ENCODE results near the gene ARPC1A. TPM values are rescaled to one million over a fixed set of nuclear protein-coding genes. Genes with fewer than 3 reads are reported as not detected.

Gene ARPC1A
- total RNA-seq, 1 experiment from 2014 or later, result 183 TPM

DNA sequence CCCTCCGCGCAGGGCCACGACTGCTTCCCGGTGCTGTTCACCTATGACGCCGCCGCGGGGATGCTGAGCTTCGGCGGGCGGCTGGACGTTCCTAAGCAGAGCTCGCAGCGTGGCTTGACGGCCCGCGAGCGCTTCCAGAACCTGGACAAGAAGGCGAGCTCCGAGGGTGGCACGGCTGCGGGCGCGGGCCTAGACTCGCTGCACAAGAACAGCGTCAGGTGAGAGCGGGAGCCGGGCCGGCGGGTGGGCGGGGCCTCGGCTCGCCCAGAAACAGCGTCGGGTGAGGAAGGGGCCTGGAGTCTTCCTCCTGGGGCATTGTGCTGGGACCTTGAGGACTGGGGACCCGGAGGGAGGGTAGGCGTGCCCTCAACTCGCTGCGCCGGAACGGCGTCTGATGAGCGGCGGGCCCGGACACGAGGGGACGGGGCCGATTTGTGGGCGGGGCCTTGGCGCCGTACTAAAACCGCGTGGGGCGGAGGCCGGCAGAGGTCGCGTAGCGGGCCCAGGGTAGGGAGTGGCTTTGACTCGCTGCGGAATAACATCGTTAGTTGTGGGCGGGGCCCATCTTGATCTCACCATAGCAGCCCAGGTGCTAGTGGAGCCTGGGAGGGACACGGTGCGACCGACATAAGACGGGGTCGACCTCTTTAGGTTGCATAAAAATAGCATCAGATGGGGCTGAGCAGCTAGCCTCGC lies 67.1 kb downstream of the ARPC1A start:
- ATAC-seq (no peak), DNase-seq (no peak)
- POLR2A ChIA-PET (ENCODE audit: unreplicated experiment), result no interaction called here
- no peak overlapping the region for H3K4me3 ChIP-seq (ENCODE audit: low read length)
- no peaks in the 10 kb centered on the region for H3K4me1 ChIP-seq (ENCODE audit: insufficient read depth, low read length)
- no peak overlapping the region for H3K4me2 ChIP-seq (ENCODE audit: low read length)
- no peaks in the 10 kb centered on the region for H3K9me2 ChIP-seq (replicated peaks; ENCODE audit: low read length)
- no peak overlapping the region for H2AFZ ChIP-seq (ENCODE audit: low read length)
- H3K27me3 ChIP-seq (ENCODE audit: low read length), result no peaks in the 10 kb centered on the region
- no TSS peak for BruUV-seq (replicated peaks)
- no peaks in the 10 kb centered on the region for H3K79me2 ChIP-seq (ENCODE audit: low read length)
- H3F3A ChIP-seq (ENCODE audit: low read length, unreplicated experiment), result no peaks in the 10 kb centered on the region
- CTCF ChIA-PET, result interaction anchor here (0.6 kb wide), 1 partner anchor 521 kb away, joined by 3 read pairs; no protein-coding TSS in a partner anchor
- H3K9me3 ChIP-seq (ENCODE audit: low read length), result no peaks in the 10 kb centered on the region
- intact Hi-C loops (cut with micrococcal nuclease), result no loop called here
- TF ChIP-seq EZH2 (IDR thresholded peaks at IDR 0.05; ENCODE audit: low read length, unreplicated experiment) (no peak), EZH2phosphoT487 (IDR thresholded peaks at IDR 0.05; ENCODE audit: borderline replicate concordance, low read length) (no peak)
- TF ChIP-seq, protein P1, sequence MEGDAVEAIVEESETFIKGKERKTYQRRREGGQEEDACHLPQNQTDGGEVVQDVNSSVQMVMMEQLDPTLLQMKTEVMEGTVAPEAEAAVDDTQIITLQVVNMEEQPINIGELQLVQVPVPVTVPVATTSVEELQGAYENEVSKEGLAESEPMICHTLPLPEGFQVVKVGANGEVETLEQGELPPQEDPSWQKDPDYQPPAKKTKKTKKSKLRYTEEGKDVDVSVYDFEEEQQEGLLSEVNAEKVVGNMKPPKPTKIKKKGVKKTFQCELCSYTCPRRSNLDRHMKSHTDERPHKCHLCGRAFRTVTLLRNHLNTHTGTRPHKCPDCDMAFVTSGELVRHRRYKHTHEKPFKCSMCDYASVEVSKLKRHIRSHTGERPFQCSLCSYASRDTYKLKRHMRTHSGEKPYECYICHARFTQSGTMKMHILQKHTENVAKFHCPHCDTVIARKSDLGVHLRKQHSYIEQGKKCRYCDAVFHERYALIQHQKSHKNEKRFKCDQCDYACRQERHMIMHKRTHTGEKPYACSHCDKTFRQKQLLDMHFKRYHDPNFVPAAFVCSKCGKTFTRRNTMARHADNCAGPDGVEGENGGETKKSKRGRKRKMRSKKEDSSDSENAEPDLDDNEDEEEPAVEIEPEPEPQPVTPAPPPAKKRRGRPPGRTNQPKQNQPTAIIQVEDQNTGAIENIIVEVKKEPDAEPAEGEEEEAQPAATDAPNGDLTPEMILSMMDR (conservative IDR thresholded peaks at IDR 0.05; ENCODE audit: low read depth, low read length), result no peak
- H3K9ac ChIP-seq (ENCODE audit: low read length), result no peak overlapping the region
- H3K36me3 ChIP-seq (ENCODE audit: low read depth, low read length), result peaks cover 14% of the 10 kb centered on the region; the same call in 1 of the 2 replicates
- 0 out of 2 replicates have a peak, but pooled peaks cover 2% of the 10 kb centered on the region for H4K20me1 ChIP-seq (ENCODE audit: low read length)
- H3K27ac ChIP-seq (ENCODE audit: low read length), result no peak overlapping the region

DNA sequence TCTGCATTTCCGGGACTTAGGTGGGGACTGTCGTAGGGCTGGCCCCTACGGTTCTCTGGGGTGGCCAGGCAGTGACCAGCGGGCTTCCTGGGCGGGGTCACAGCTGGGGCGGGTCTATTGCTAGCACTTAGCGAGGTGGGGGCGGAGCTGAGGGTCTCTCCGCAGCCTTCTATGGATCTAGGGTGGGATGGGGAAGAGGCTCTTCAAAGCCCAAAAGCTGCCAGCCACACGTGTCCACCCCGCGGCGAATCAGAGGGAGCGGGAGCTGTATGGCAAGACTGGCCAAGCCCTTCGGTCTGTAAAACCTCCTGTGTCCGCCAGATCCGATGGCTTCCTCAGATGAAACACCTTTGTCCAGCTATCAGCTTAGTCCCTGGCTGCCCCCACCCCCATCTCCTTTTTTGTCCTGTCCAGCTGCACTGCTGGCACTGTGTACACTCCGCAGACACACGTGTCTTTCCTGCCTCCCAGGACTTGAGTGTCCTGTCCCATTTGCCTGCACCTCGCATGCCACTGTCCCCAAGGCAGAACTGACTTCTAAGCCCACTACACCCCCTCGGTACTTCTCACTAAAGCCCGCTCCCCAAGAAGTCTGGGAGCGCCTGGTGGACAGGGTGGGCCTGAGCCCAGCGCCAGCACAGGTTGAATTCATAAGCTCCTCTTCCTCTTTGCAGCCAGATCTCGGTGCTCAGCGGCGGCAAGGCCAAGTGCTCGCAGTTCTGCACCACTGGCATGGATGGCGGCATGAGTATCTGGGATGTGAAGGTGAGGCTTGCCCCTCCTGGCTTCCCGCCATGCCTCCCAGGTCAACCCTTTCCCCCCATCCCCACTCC lies 67.9 kb downstream of the ARPC1A start:
- no peaks in the 10 kb centered on the region for H3K9me3 ChIP-seq (ENCODE audit: low read length)
- no peaks in the 10 kb centered on the region for H3K27me3 ChIP-seq (ENCODE audit: low read length)
- 0 out of 2 replicates have a peak, but pooled peaks cover 2% of the 10 kb centered on the region for H4K20me1 ChIP-seq (ENCODE audit: low read length)
- no peak overlapping the region for H3K27ac ChIP-seq (ENCODE audit: low read length)
- no peaks in the 10 kb centered on the region for H3K79me2 ChIP-seq (ENCODE audit: low read length)
- no peak overlapping the region for H3K4me2 ChIP-seq (ENCODE audit: low read length)
- CTCF ChIA-PET, result interaction anchor here (0.6 kb wide), 1 partner anchor 520 kb away, joined by 3 read pairs; no protein-coding TSS in a partner anchor
- H3K9me2 ChIP-seq (replicated peaks; ENCODE audit: low read length), result no peaks in the 10 kb centered on the region
- intact Hi-C loops (cut with micrococcal nuclease), result no loop called here
- H3F3A ChIP-seq (ENCODE audit: low read length, unreplicated experiment), result no peaks in the 10 kb centered on the region
- no TSS peak for BruUV-seq (replicated peaks)
- H3K4me1 ChIP-seq (ENCODE audit: insufficient read depth, low read length), result no peaks in the 10 kb centered on the region
- H3K4me3 ChIP-seq (ENCODE audit: low read length), result no peak overlapping the region
- ATAC-seq (no peak), DNase-seq (no peak)
- no peak overlapping the region for H3K9ac ChIP-seq (ENCODE audit: low read length)
- POLR2A ChIA-PET (ENCODE audit: unreplicated experiment), result no interaction called here
- TF ChIP-seq, protein P1 (conservative IDR thresholded peaks at IDR 0.05; ENCODE audit: low read depth, low read length), result no peak
- no peak for TF ChIP-seq EZH2 (IDR thresholded peaks at IDR 0.05; ENCODE audit: low read length, unreplicated experiment)
- no peak for TF ChIP-seq EZH2phosphoT487 (IDR thresholded peaks at IDR 0.05; ENCODE audit: borderline replicate concordance, low read length)
- no peak overlapping the region for H2AFZ ChIP-seq (ENCODE audit: low read length)
- H3K36me3 ChIP-seq (ENCODE audit: low read depth, low read length), result peaks cover 9% of the 10 kb centered on the region; the same call in 1 of the 2 replicates
